Activated CD8-positive, alpha-beta memory T cell treated with anti-CD3 and anti-CD28 coated beads for 48 hours (primary cell): Measurements from ENCODE around the gene CLASRP.

Source experiments
- DNase-seq, 3 experiments: peaks; one replicate each; pipeline ENCODE4 v3.0.0-alpha.2; 2020; ENCODE audit warnings: low read depth in 2 of 3, low spot score in 2 of 3

The CLASRP gene

DNA sequence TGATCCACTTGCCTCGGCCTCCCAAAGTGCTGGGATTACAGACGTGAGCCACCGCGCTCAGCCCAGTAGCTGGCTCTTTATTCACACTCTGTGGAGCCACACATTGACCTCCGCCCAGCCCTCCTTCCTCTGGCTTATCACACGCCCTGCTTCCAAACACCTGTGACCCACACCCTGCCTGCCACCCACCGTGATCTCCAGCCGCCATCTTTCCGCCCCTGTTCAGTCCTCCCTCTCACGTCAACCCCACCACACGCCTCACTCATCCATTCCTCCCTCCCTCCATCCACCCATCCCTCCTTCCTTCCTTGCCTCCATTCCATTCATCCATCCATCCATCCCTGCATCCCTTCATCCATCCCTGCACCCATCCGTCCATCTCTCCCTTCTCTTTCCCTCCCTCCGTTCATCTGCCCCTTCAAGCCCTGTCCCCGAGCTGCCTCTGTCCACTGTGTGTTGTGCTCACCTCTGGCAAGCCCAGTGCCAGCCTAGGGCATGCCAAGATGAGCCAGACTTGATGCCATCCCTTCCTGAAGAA lies 19.8 kb downstream of the CLASRP start:
- no peak for DNase-seq

- peak; percentile 37 to 85 (median 74) for DNase-seq
Measured at GRCh38 chr19:45059258-45059965, 20.6 kb downstream of the CLASRP start.

DNA sequence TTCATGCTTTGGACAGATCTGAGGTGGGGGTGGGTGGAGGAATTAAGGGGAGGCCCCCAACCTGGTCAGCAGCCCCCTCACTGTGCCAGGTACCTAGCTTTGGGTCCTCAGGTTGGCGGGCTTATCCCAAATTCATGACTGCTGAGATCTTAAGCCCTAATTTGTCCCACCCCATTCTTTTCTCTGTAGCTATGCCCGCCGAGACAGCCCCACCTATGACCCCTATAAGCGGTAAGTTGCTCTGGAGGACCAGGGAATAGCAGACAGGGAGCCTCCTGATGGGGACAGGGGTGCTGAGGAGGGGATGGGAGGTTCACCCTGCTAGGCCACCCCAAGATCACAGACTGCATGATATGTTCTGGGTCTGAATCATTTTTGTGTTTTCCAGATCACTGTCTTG lies 23.1 kb downstream of the CLASRP start:
- no peak for DNase-seq

DNA sequence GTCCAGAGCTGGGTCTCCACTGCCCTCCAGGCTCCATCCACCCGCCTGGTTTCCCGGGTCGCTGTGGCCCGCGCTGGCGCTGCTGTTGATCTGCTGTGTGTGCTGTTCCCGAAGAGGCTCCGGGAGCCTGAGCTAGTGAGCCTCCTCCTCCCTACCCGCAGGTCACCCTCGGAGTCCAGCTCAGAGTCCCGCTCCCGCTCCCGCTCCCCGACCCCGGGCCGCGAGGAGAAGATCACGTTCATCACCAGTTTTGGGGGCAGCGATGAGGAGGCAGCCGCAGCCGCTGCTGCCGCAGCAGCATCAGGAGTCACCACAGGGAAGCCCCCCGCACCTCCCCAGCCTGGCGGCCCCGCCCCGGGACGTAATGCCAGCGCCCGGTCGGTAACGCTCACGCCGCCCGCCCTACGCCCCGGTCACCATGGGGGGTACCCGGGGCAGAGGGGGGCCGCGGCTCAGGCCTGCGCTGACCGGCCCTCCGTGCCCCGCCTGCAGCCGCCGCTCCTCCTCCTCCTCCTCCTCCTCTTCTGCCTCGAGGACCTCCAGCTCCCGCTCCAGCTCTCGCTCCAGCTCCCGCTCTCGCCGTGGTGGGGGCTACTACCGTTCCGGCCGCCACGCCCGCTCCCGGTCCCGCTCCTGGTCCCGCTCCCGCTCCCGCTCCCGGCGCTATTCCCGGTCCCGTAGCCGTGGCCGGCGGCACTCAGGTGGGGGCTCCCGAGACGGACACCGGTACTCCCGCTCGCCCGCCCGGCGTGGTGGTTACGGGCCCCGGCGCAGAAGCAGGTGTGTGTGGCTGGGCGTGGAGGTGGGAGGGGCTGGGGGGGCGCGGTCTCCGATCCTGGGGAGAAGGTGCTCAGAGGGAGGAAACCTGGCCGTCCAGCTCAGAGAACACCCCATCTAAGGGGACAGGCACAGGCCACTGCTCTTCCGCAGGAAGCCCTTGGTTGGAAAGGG lies 25.3 kb downstream of the CLASRP start:
- no peak for DNase-seq

- DNase-seq: no peak
Measured at GRCh38 chr19:45066921-45067661, 28.2 kb downstream of the CLASRP start.

DNA sequence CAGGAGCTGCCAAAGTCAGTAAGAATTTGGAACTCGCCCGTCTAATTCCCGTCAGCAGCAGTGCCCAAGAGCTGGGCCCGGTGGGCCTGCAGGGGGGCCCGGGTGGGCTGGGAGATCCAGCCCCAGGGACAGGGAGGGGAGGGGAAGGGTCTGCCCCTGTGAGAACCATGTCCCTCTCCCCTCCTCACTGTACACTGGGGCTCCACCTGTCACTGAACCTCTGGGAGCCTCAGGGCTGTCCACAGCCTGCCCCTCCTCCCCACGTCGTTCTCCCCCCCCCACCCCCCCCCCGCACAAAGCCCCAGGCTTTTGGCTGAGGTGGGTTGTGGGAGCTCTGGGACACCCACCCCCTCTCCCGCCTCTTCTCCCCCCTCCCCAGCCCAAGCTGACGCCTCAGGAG lies 29.2 kb downstream of the CLASRP start:
- no peak for DNase-seq

GRCh38 chr19:45069056-45069455 lies 30.2 kb downstream of the CLASRP start:
- no peak for DNase-seq

GRCh38 chr19:45070214-45070613 lies 31.4 kb downstream of the CLASRP start:
- no peak for DNase-seq

- no peak for DNase-seq
Measured at GRCh38 chr19:45070861-45071544, 32.2 kb downstream of the CLASRP start.

DNA sequence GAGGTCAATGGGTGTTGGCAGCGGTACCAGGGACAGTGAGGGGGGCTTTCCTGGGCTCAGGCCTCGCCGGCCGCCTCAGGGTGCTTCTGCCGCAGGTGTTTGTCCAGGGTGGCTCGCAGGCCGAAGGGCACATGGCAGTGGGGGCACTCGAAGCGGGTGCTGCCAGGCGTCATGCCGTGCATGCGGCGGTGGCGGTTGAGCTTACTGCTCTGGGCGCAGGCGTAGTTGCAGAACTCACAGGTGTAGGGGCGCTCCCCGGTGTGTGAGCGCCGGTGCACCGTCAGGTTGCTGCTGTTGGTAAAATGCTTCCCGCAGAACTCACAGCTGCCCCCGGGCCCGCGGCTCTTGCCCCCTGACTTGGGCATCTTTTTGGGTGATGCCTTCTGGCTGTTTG lies 32.7 kb downstream of the CLASRP start:
- no peak for DNase-seq

- DNase-seq: no peak
Measured at GRCh38 chr19:45071969-45072790, 33.3 kb downstream of the CLASRP start.

DNA sequence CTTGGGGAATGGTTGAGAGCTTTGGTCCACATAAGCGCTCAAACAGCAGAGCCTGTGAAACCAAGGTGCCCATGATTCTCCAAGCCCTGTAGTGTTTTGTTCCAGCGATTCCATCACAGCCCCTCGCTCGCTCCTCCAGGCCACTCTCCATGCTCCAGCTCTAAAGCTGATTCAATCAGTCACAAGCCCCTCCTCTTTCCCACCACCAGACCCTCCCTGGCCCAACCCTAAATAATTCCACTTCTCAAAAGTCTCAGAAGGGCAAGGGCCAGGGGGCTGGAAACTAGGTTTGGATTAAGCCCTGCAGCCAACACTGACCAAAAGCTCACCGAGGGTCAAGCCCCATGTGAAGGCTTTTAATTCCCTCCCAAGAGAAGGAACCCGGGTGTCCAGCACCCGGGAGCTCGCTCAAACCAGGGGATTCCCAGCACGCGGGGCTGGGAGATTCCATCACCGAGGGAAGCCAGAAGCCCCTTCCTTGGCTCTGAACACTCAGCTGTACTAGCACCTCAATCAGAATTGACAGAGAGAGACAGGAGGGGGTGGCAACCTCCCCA lies 36.0 kb downstream of the CLASRP start:
- DNase-seq: no peak

- DNase-seq: no peak
Measured at GRCh38 chr19:45075301-45076028, 36.6 kb downstream of the CLASRP start.

- peak; percentile 51 to 65 (median 62) for DNase-seq
Measured at GRCh38 chr19:45076029-45076850, 37.4 kb downstream of the CLASRP start, which contains the start of gene ZNF296. Gene ZNF296, minus strand, starts transcription at chr19:45076478. Its CDS starts 105 bp downstream, at chr19:45076373.

GRCh38 chr19:45076851-45077730 lies 38.2 kb downstream of the CLASRP start:
- DNase-seq: no peak

DNA sequence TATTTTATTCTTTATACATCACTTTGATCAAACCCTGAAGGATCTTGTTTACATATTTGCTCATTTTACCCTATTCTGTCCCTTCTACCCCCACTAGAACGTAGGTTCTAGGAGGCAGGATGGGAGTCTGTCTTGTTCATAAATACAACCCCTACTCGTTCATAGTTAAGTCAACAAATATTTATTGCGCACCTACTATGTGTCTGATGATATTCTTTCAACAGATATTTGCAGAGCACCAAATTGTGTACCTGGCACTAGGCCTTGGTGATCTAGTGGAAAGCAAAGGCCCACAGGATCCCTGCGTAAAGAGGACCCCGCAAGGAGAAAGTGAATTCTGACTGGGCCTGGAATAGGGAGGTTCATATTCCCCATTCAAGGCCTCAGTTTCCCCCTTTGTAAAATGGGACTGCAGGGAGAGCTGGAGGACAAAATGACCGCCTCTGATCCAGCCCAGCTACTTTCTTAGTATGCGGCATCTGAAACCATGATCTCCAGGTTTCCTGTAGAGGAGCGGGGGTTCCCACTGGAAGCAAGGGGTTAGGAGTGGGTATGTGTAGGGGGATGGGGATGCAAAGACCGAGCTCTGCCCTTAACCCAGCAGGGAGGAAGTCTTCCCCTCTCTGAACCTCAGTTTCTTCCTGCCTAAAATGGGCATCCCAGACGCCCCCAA lies 39.7 kb downstream of the CLASRP start:
- no peak for DNase-seq
